ENCODE measurements around the gene AKAP10.
"Not testable (repeated sequence)": the region's sequence is repeated elsewhere in the genome, so short reads cannot be mapped to it uniquely, and the experiment has no call there.

The AKAP10 gene

GRCh38 chr17:19900809-19901208 lies 76.8 kb downstream of the AKAP10 start:
- DNase-seq, result no peak
- Histone ChIP-seq H3K36me3 (ENCODE audit: control insufficient read depth in 4 of 4, insufficient read depth in 4 of 4, low read length in 3 of 4) (peaks cover 11 to 35% (median 21%) of the 10 kb centered on the region in 4 experiments), H3K4me1 (ENCODE audit: control extremely low read depth in 1 of 4, control insufficient read depth in 4 of 4, insufficient read depth in 4 of 4, low read length in 3 of 4) (peaks cover 0 to 2% (median 0%) of the 10 kb centered on the region in 4 experiments), H3K4me3 (ENCODE audit: control insufficient read depth in 1 of 7, extremely low read depth in 1 of 7, insufficient read depth in 4 of 7, low read depth in 2 of 7, low read length in 6 of 7) (no peak overlapping the region), H3K9me3 (ENCODE audit: control extremely low read depth in 1 of 5, control insufficient read depth in 4 of 5, insufficient read depth in 2 of 5, low read depth in 1 of 5, low read length in 4 of 5) (no peaks in the 10 kb centered on the region), H3K27ac (ENCODE audit: insufficient read depth in 1 of 2, low read depth in 1 of 2, low read length in 2 of 2, poor library complexity in 1 of 2, severe bottlenecking in 2 of 2) (no peak overlapping the region), H3K27me3 (replicated peaks in 2 of 5; ENCODE audit: control insufficient read depth in 4 of 5, insufficient read depth in 5 of 5, low read length in 4 of 5) (no peaks in the 10 kb centered on the region)
- POLR2A ChIA-PET, result no interaction called here
- WGBS (ENCODE audit: insufficient coverage), result 100% methylated on average over 1 of the region's 2 CpGs
- CTCF ChIA-PET, result no interaction called here

- ChIA-PET POLR2A (no interaction called here), CTCF (no interaction called here)
- Histone ChIP-seq H3K4me1 (ENCODE audit: control extremely low read depth in 1 of 4, control insufficient read depth in 4 of 4, insufficient read depth in 4 of 4, low read length in 3 of 4) (no peaks in the 10 kb centered on the region), H3K4me3 (ENCODE audit: control insufficient read depth in 1 of 7, extremely low read depth in 1 of 7, insufficient read depth in 4 of 7, low read depth in 2 of 7, low read length in 6 of 7) (no peak overlapping the region), H3K36me3 (ENCODE audit: control insufficient read depth in 4 of 4, insufficient read depth in 4 of 4, low read length in 3 of 4) (peaks cover 1 to 15% (median 10%) of the 10 kb centered on the region in 4 experiments), H3K27ac (ENCODE audit: insufficient read depth in 1 of 2, low read depth in 1 of 2, low read length in 2 of 2, poor library complexity in 1 of 2, severe bottlenecking in 2 of 2) (no peak overlapping the region), H3K27me3 (replicated peaks in 2 of 5; ENCODE audit: control insufficient read depth in 4 of 5, insufficient read depth in 5 of 5, low read length in 4 of 5) (no peaks in the 10 kb centered on the region), H3K9me3 (ENCODE audit: control extremely low read depth in 1 of 5, control insufficient read depth in 4 of 5, insufficient read depth in 2 of 5, low read depth in 1 of 5, low read length in 4 of 5) (no peaks in the 10 kb centered on the region)
- 92% methylated on average over 2 of the region's 2 CpGs for WGBS (ENCODE audit: insufficient coverage)
- no peak for DNase-seq
Measured at GRCh38 chr17:19897903-19898302, 79.7 kb downstream of the AKAP10 start.

- no peaks in the 10 kb centered on the region for H3K9me3 ChIP-seq (ENCODE audit: control extremely low read depth in 1 of 5, control insufficient read depth in 4 of 5, insufficient read depth in 2 of 5, low read depth in 1 of 5, low read length in 4 of 5)
- no peaks in the 10 kb centered on the region for H3K27me3 ChIP-seq (replicated peaks in 2 of 5; ENCODE audit: control insufficient read depth in 4 of 5, insufficient read depth in 5 of 5, low read length in 4 of 5)
- no peaks in the 10 kb centered on the region for H3K4me1 ChIP-seq (ENCODE audit: control extremely low read depth in 1 of 4, control insufficient read depth in 4 of 4, insufficient read depth in 4 of 4, low read length in 3 of 4)
- ChIA-PET CTCF (no interaction called here), POLR2A (no interaction called here)
- H3K36me3 ChIP-seq (ENCODE audit: control insufficient read depth in 4 of 4, insufficient read depth in 4 of 4, low read length in 3 of 4), result peaks cover 0 to 12% (median 9%) of the 10 kb centered on the region in 4 experiments
- H3K27ac ChIP-seq (ENCODE audit: insufficient read depth in 1 of 2, low read depth in 1 of 2, low read length in 2 of 2, poor library complexity in 1 of 2, severe bottlenecking in 2 of 2), result no peak overlapping the region
- WGBS (ENCODE audit: insufficient coverage), result over 99% methylated on average over 8 of the region's 8 CpGs
- no peak for DNase-seq
- H3K4me3 ChIP-seq (ENCODE audit: control insufficient read depth in 1 of 7, extremely low read depth in 1 of 7, insufficient read depth in 4 of 7, low read depth in 2 of 7, low read length in 6 of 7), result no peak overlapping the region
Measured at GRCh38 chr17:19897090-19897837, 80.4 kb downstream of the AKAP10 start.

- no peak overlapping the region for H3K27ac ChIP-seq (ENCODE audit: insufficient read depth in 1 of 2, low read depth in 1 of 2, low read length in 2 of 2, poor library complexity in 1 of 2, severe bottlenecking in 2 of 2)
- H3K9me3 ChIP-seq (ENCODE audit: control extremely low read depth in 1 of 5, control insufficient read depth in 4 of 5, insufficient read depth in 2 of 5, low read depth in 1 of 5, low read length in 4 of 5), result no peaks in the 10 kb centered on the region
- POLR2A ChIA-PET, result no interaction called here
- no peaks in the 10 kb centered on the region for H3K27me3 ChIP-seq (replicated peaks in 2 of 5; ENCODE audit: control insufficient read depth in 4 of 5, insufficient read depth in 5 of 5, low read length in 4 of 5)
- H3K4me3 ChIP-seq (ENCODE audit: control insufficient read depth in 1 of 7, extremely low read depth in 1 of 7, insufficient read depth in 4 of 7, low read depth in 2 of 7, low read length in 6 of 7), result no peak overlapping the region
- no peaks in the 10 kb centered on the region for H3K4me1 ChIP-seq (ENCODE audit: control extremely low read depth in 1 of 4, control insufficient read depth in 4 of 4, insufficient read depth in 4 of 4, low read length in 3 of 4)
- 92% methylated on average over 1 of the region's 2 CpGs for WGBS (ENCODE audit: insufficient coverage)
- peaks cover 0 to 12% (median 9%) of the 10 kb centered on the region in 4 experiments for H3K36me3 ChIP-seq (ENCODE audit: control insufficient read depth in 4 of 4, insufficient read depth in 4 of 4, low read length in 3 of 4)
- CTCF ChIA-PET, result no interaction called here
- DNase-seq, result no peak
Measured at GRCh38 chr17:19896679-19897078, 80.9 kb downstream of the AKAP10 start.

- POLR2A ChIA-PET; H3K36me3 ChIP-seq (ENCODE audit: control insufficient read depth in 4 of 4, insufficient read depth in 4 of 4, low read length in 3 of 4); DNase-seq; H3K27ac ChIP-seq (ENCODE audit: insufficient read depth in 1 of 2, low read depth in 1 of 2, low read length in 2 of 2, poor library complexity in 1 of 2, severe bottlenecking in 2 of 2); H3K4me1 ChIP-seq (ENCODE audit: control extremely low read depth in 1 of 4, control insufficient read depth in 4 of 4, insufficient read depth in 4 of 4, low read length in 3 of 4); H3K9me3 ChIP-seq (ENCODE audit: control extremely low read depth in 1 of 5, control insufficient read depth in 4 of 5, insufficient read depth in 2 of 5, low read depth in 1 of 5, low read length in 4 of 5); CTCF ChIA-PET; H3K4me3 ChIP-seq (ENCODE audit: control insufficient read depth in 1 of 7, extremely low read depth in 1 of 7, insufficient read depth in 4 of 7, low read depth in 2 of 7, low read length in 6 of 7); H3K27me3 ChIP-seq (replicated peaks in 2 of 5; ENCODE audit: control insufficient read depth in 4 of 5, insufficient read depth in 5 of 5, low read length in 4 of 5): not testable (repeated sequence)
- 96% methylated on average over 5 of the region's 5 CpGs for WGBS (ENCODE audit: insufficient coverage)
Measured at GRCh38 chr17:19890554-19890953, 87.1 kb downstream of the AKAP10 start.

- H3K9me3 ChIP-seq (ENCODE audit: control extremely low read depth in 1 of 5, control insufficient read depth in 4 of 5, insufficient read depth in 2 of 5, low read depth in 1 of 5, low read length in 4 of 5); CTCF ChIA-PET; DNase-seq; H3K36me3 ChIP-seq (ENCODE audit: control insufficient read depth in 4 of 4, insufficient read depth in 4 of 4, low read length in 3 of 4); H3K27me3 ChIP-seq (replicated peaks in 2 of 5; ENCODE audit: control insufficient read depth in 4 of 5, insufficient read depth in 5 of 5, low read length in 4 of 5); H3K4me3 ChIP-seq (ENCODE audit: control insufficient read depth in 1 of 7, extremely low read depth in 1 of 7, insufficient read depth in 4 of 7, low read depth in 2 of 7, low read length in 6 of 7); H3K4me1 ChIP-seq (ENCODE audit: control extremely low read depth in 1 of 4, control insufficient read depth in 4 of 4, insufficient read depth in 4 of 4, low read length in 3 of 4); H3K27ac ChIP-seq (ENCODE audit: insufficient read depth in 1 of 2, low read depth in 1 of 2, low read length in 2 of 2, poor library complexity in 1 of 2, severe bottlenecking in 2 of 2): not testable (repeated sequence)
- POLR2A ChIA-PET, result interaction anchor here (0.6 kb wide), 1 partner anchor 9 kb away, joined by 4 read pairs; no protein-coding TSS in a partner anchor
- WGBS (ENCODE audit: insufficient coverage), result 100% methylated on average over 3 of the region's 5 CpGs
Measured at GRCh38 chr17:19890001-19890400, 87.6 kb downstream of the AKAP10 start.

- Histone ChIP-seq H3K9me3 (ENCODE audit: control extremely low read depth in 1 of 5, control insufficient read depth in 4 of 5, insufficient read depth in 2 of 5, low read depth in 1 of 5, low read length in 4 of 5) (no peaks in the 10 kb centered on the region), H3K27ac (ENCODE audit: insufficient read depth in 1 of 2, low read depth in 1 of 2, low read length in 2 of 2, poor library complexity in 1 of 2, severe bottlenecking in 2 of 2) (no peak overlapping the region), H3K36me3 (ENCODE audit: control insufficient read depth in 4 of 4, insufficient read depth in 4 of 4, low read length in 3 of 4) (no peaks in the 10 kb centered on the region), H3K27me3 (replicated peaks in 2 of 5; ENCODE audit: control insufficient read depth in 4 of 5, insufficient read depth in 5 of 5, low read length in 4 of 5) (no peaks in the 10 kb centered on the region), H3K4me1 (ENCODE audit: control extremely low read depth in 1 of 4, control insufficient read depth in 4 of 4, insufficient read depth in 4 of 4, low read length in 3 of 4) (no peaks in the 10 kb centered on the region), H3K4me3 (ENCODE audit: control insufficient read depth in 1 of 7, extremely low read depth in 1 of 7, insufficient read depth in 4 of 7, low read depth in 2 of 7, low read length in 6 of 7) (no peak overlapping the region)
- CTCF ChIA-PET, result interaction anchor here (0.5 kb wide), 1 partner anchor 1195 kb away, joined by 3 read pairs; no protein-coding TSS in a partner anchor
- POLR2A ChIA-PET, result no interaction called here
- DNase-seq, result no peak
Measured at GRCh38 chr17:19886116-19886515, 91.5 kb downstream of the AKAP10 start.
